ENCODE data around the gene BGN. TPM values are rescaled to one million over a fixed set of nuclear protein-coding genes. Genes with fewer than 3 reads are reported as not detected.

BGN gene
- total and polyA plus RNA-seq, 2 experiments from 2014 or later = 129 to 308 TPM

DNA sequence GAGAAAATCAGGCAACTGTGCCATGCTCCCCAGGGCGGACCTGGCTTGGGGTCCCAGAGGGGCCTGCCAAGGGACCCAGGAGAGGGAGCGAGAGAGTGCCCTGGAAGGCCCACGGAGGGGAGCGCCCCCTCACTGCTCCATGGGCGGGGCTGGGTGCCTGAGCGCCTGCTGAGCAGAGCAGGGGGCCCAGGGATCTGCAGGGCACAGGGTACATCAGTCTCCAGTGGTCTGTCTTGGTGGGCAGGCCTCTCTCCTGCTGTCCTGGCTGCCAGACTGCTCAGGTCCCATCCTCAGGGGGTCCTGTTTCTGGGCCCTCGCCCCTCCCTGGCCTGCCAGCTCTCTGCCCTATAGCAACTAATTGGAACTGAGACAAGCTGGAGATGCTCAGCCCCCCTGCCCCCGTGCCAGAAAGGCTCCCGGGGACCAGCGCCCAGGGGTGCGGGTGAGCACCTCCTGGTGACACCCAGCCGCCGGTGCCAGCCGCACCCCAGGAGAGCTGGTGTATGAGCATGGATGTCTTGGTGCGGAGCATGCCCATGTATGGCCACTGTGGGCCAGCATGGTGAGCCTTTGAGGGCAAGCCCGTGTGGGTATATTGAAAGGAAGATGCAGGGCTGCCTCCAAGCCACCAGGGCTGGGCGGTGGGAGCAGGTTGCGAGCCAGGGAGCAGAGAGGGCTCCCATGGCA lies 1.3 kb downstream of the BGN start:
- peak; percentile 45 for DNase-seq
- Histone ChIP-seq H3K9ac (peak overlapping the region; percentile 82), H3K27me3 (replicated peaks; ENCODE audit: insufficient read depth) (no peaks in the 10 kb centered on the region), H3K9me3 (ENCODE audit: low read depth) (no peaks in the 10 kb centered on the region), H3K9me2 (ENCODE audit: insufficient read depth) (no peaks in the 10 kb centered on the region), H3K79me2 (ENCODE audit: insufficient read depth) (peaks cover 41% of the 10 kb centered on the region), H3F3A (ENCODE audit: insufficient read depth) (no peaks in the 10 kb centered on the region), H2AFZ (0 out of 2 replicates have a peak overlapping the region, but pooled peaks have one; percentile 54), H3K36me3 (ENCODE audit: low read depth) (no peaks in the 10 kb centered on the region), H3K4me1 (ENCODE audit: insufficient read depth) (0 out of 2 replicates have a peak, but pooled peaks cover 5% of the 10 kb centered on the region), H4K20me1 (ENCODE audit: insufficient read depth) (no peaks in the 10 kb centered on the region; the same call in 1 of the 2 replicates), H3K27ac (peak overlapping the region; percentile 53), H3K4me3 (peak overlapping the region; percentile 87), H3K4me2 (ENCODE audit: unreplicated experiment) (peak overlapping the region; percentile 80)
- WGBS, 2 experiments (ENCODE audit: low coverage in 1 of 2, low lambda C conversion rate in 2 of 2, missing lambda C conversion rate in 2 of 2) = 2 to 40% methylated on average over 1 to 7 of the region's 18 CpGs
- in situ Hi-C loops (cut with MboI) = no loop called here
- TF ChIP-seq EZH2phosphoT487 (IDR thresholded peaks at IDR 0.05; ENCODE audit: insufficient read depth, low read depth) = no peak
- no peak for TF ChIP-seq EZH2 (IDR thresholded peaks at IDR 0.05; ENCODE audit: insufficient read depth, poor library complexity, severe bottlenecking)

- H4K20me1 ChIP-seq (ENCODE audit: insufficient read depth) = no peaks in the 10 kb centered on the region; the same call in 1 of the 2 replicates
- no peaks in the 10 kb centered on the region for H3K27me3 ChIP-seq (replicated peaks; ENCODE audit: insufficient read depth)
- H3K9me3 ChIP-seq (ENCODE audit: low read depth) = no peaks in the 10 kb centered on the region
- peaks cover 41% of the 10 kb centered on the region for H3K79me2 ChIP-seq (ENCODE audit: insufficient read depth)
- H3K4me2 ChIP-seq (ENCODE audit: unreplicated experiment) = peak overlapping the region; percentile 80
- H3K9me2 ChIP-seq (ENCODE audit: insufficient read depth) = no peaks in the 10 kb centered on the region
- H3K4me1 ChIP-seq (ENCODE audit: insufficient read depth) = 0 out of 2 replicates have a peak, but pooled peaks cover 5% of the 10 kb centered on the region
- no peak overlapping the region for H3K27ac ChIP-seq
- no peaks in the 10 kb centered on the region for H3K36me3 ChIP-seq (ENCODE audit: low read depth)
- 0% methylated on average over 2 to 7 of the region's 8 CpGs for WGBS, 2 experiments (ENCODE audit: low coverage in 1 of 2, low lambda C conversion rate in 2 of 2, missing lambda C conversion rate in 2 of 2)
- H3F3A ChIP-seq (ENCODE audit: insufficient read depth) = no peaks in the 10 kb centered on the region
- no peak overlapping the region for H2AFZ ChIP-seq
- peak overlapping the region; percentile 82 for H3K9ac ChIP-seq
- TF ChIP-seq EZH2phosphoT487 (IDR thresholded peaks at IDR 0.05; ENCODE audit: insufficient read depth, low read depth) = no peak
- TF ChIP-seq EZH2 (IDR thresholded peaks at IDR 0.05; ENCODE audit: insufficient read depth, poor library complexity, severe bottlenecking) = no peak
- DNase-seq = no peak
- in situ Hi-C loops (cut with MboI) = no loop called here
- H3K4me3 ChIP-seq = peak overlapping the region; percentile 87
These were observed 1.8 kb downstream of the BGN start for GRCh38 chrX:153496590-153496959.

GRCh38 chrX:153498453-153498852 lies 3.7 kb downstream of the BGN start:
- H3K9me2 ChIP-seq (ENCODE audit: insufficient read depth) = no peaks in the 10 kb centered on the region
- no peak overlapping the region for H3K4me3 ChIP-seq
- no peaks in the 10 kb centered on the region; the same call in 1 of the 2 replicates for H4K20me1 ChIP-seq (ENCODE audit: insufficient read depth)
- no peaks in the 10 kb centered on the region for H3F3A ChIP-seq (ENCODE audit: insufficient read depth)
- no peak for DNase-seq
- in situ Hi-C loops (cut with MboI) = no loop called here
- H2AFZ ChIP-seq = no peak overlapping the region
- no peaks in the 10 kb centered on the region for H3K9me3 ChIP-seq (ENCODE audit: low read depth)
- 52 to 100% methylated on average over 1 to 6 of the region's 7 CpGs for WGBS, 2 experiments (ENCODE audit: low coverage in 1 of 2, low lambda C conversion rate in 2 of 2, missing lambda C conversion rate in 2 of 2)
- peak overlapping the region; percentile 28 for H3K4me2 ChIP-seq (ENCODE audit: unreplicated experiment)
- H3K27ac ChIP-seq = no peak overlapping the region
- H3K79me2 ChIP-seq (ENCODE audit: insufficient read depth) = peaks cover 41% of the 10 kb centered on the region
- 0 out of 2 replicates have a peak, but pooled peaks cover 5% of the 10 kb centered on the region for H3K4me1 ChIP-seq (ENCODE audit: insufficient read depth)
- H3K9ac ChIP-seq = no peak overlapping the region
- H3K36me3 ChIP-seq (ENCODE audit: low read depth) = no peaks in the 10 kb centered on the region
- no peaks in the 10 kb centered on the region for H3K27me3 ChIP-seq (replicated peaks; ENCODE audit: insufficient read depth)
- TF ChIP-seq EZH2 (IDR thresholded peaks at IDR 0.05; ENCODE audit: insufficient read depth, poor library complexity, severe bottlenecking) = no peak
- TF ChIP-seq EZH2phosphoT487 (IDR thresholded peaks at IDR 0.05; ENCODE audit: insufficient read depth, low read depth) = no peak

DNA sequence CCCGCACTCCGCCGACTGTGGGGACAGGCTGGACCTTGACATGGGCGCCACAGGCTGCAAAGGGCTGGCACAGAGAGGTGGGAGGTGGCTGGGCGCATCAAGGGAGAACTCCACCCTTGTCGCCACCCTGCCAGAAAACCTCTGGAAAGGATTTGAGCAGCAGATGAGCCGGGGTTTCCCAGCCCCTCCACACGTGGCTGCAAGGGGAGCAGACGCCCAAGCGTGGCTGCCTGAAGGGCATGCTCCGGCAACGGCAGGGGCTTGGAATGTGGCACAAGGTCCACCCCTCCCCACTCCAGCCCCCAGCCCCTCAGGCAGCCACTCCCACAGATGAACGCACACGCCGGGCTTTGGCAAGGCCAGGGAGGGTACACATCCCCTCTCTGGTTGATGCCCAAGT lies 4.6 kb downstream of the BGN start:
- no peaks in the 10 kb centered on the region; the same call in 1 of the 2 replicates for H4K20me1 ChIP-seq (ENCODE audit: insufficient read depth)
- no peak overlapping the region for H3K27ac ChIP-seq
- in situ Hi-C loops (cut with MboI) = no loop called here
- no peak overlapping the region for H3K9ac ChIP-seq
- no peak overlapping the region for H3K4me2 ChIP-seq (ENCODE audit: unreplicated experiment)
- H3F3A ChIP-seq (ENCODE audit: insufficient read depth) = no peaks in the 10 kb centered on the region
- no peak overlapping the region for H2AFZ ChIP-seq
- no peaks in the 10 kb centered on the region for H3K27me3 ChIP-seq (replicated peaks; ENCODE audit: insufficient read depth)
- no peaks in the 10 kb centered on the region for H3K9me2 ChIP-seq (ENCODE audit: insufficient read depth)
- no peak for TF ChIP-seq EZH2 (IDR thresholded peaks at IDR 0.05; ENCODE audit: insufficient read depth, poor library complexity, severe bottlenecking)
- no peak for TF ChIP-seq EZH2phosphoT487 (IDR thresholded peaks at IDR 0.05; ENCODE audit: insufficient read depth, low read depth)
- H3K9me3 ChIP-seq (ENCODE audit: low read depth) = no peaks in the 10 kb centered on the region
- WGBS, 2 experiments (ENCODE audit: low coverage in 1 of 2, low lambda C conversion rate in 2 of 2, missing lambda C conversion rate in 2 of 2) = 33 to 44% methylated on average over 6 to 13 of the region's 15 CpGs
- no peak overlapping the region for H3K4me3 ChIP-seq
- no peak for DNase-seq
- peaks cover 41% of the 10 kb centered on the region for H3K79me2 ChIP-seq (ENCODE audit: insufficient read depth)
- 0 out of 2 replicates have a peak, but pooled peaks cover 5% of the 10 kb centered on the region for H3K4me1 ChIP-seq (ENCODE audit: insufficient read depth)
- H3K36me3 ChIP-seq (ENCODE audit: low read depth) = no peaks in the 10 kb centered on the region

Measured in GM23248 (cell line).